ENCODE data around the gene TAF1C. TPM values are rescaled to one million over a fixed set of nuclear protein-coding genes. Genes with fewer than 3 reads are reported as not detected.

The TAF1C gene
- total and polyA plus RNA-seq, 2 of the 8 experiments (the other 6 are each of a cell fraction or from before 2014, with no cell fraction given), result 44.6 to 63.8 TPM

GRCh38 chr16:84212154-84212553 is 25.3 kb upstream of the TAF1C start:
- H2BK15ac ChIP-seq (ENCODE audit: low read length), result no peak overlapping the region
- H3K4me1 ChIP-seq (replicated peaks in 1 of 4; ENCODE audit: control insufficient read depth in 3 of 4, insufficient read depth in 4 of 4, low read length in 3 of 4), result peaks cover 0 to 5% (median 0%) of the 10 kb centered on the region in 4 experiments; a peak in 2 of 7 replicates
- H2BK12ac ChIP-seq (ENCODE audit: low read depth, low read length), result no peak overlapping the region
- no peak overlapping the region for H3K18ac ChIP-seq (ENCODE audit: extremely low read depth, low read length)
- H3K23me2 ChIP-seq (ENCODE audit: low read depth, low read length), result no peaks in the 10 kb centered on the region
- no peak overlapping the region for H3K23ac ChIP-seq (ENCODE audit: insufficient read length)
- no peaks in the 10 kb centered on the region for H3K79me2 ChIP-seq (ENCODE audit: control insufficient read depth in 1 of 2, insufficient read depth in 2 of 2, low read length in 2 of 2)
- ChIA-PET CTCF (ENCODE audit: partially characterized antibody) (interaction anchor here (0.6 to 1.5 kb wide), 3 partner anchors 9 to 153 kb away, joined by 3 to 5 read pairs (median 4); no protein-coding TSS in a partner anchor), POLR2A (ENCODE audit: partially characterized antibody) (no interaction called here)
- H2BK20ac ChIP-seq (ENCODE audit: low read length), result no peak overlapping the region
- H3K4ac ChIP-seq (replicated peaks; ENCODE audit: insufficient read length, low read depth, low read length), result no peak overlapping the region
- H3K79me1 ChIP-seq (ENCODE audit: low read depth, low read length), result no peaks in the 10 kb centered on the region
- no peak for TF ChIP-seq HDAC2 (IDR thresholded peaks at IDR 0.05; ENCODE audit: borderline replicate concordance in 1 of 2, low read depth in 2 of 2, low read length in 2 of 2)
- no peak for TF ChIP-seq TAF7 (optimal IDR thresholded peaks at IDR 0.05; ENCODE audit: borderline replicate concordance, low read depth, low read length)
- no peak for TF ChIP-seq BACH1 (IDR thresholded peaks at IDR 0.05; ENCODE audit: low read length)
- no peak for TF ChIP-seq EZH2 (IDR thresholded peaks at IDR 0.05; ENCODE audit: low read depth, low read length, severe bottlenecking)
- no peak for TF ChIP-seq EP300 (IDR thresholded peaks at IDR 0.05; ENCODE audit: borderline replicate concordance in 1 of 2, low read depth in 2 of 2, low read length in 2 of 2)
- TF ChIP-seq GTF2F1 (IDR thresholded peaks at IDR 0.05; ENCODE audit: borderline replicate concordance, low read depth, low read length), result no peak
- TF ChIP-seq GABPA (IDR thresholded peaks at IDR 0.05; ENCODE audit: borderline replicate concordance, insufficient read depth, low read length), result no peak
- H3K27me3 ChIP-seq (replicated peaks in 1 of 4; ENCODE audit: control insufficient read depth in 3 of 4, extremely low read depth in 1 of 4, insufficient read depth in 3 of 4, low read length in 3 of 4), result no peaks in the 10 kb centered on the region
- H2AFZ ChIP-seq (ENCODE audit: low read length), result no peak overlapping the region
- no peak overlapping the region for H4K8ac ChIP-seq (ENCODE audit: extremely low read depth, insufficient read depth, low read length)
- no peak overlapping the region for H3K4me3 ChIP-seq (ENCODE audit: extremely low read depth in 1 of 4, insufficient read depth in 2 of 4, low read depth in 3 of 4, low read length in 4 of 4)
- FAIRE-seq (no peak), DNase-seq (ENCODE audit: low read depth in 1 of 2, low spot score in 2 of 2) (no peak)
- no peak overlapping the region for H2BK5ac ChIP-seq (ENCODE audit: low read depth, low read length)
- no peak overlapping the region for H3K27ac ChIP-seq (ENCODE audit: low read depth, low read length)
- no peak overlapping the region for H3K56ac ChIP-seq (replicated peaks; ENCODE audit: insufficient read length, low read depth, low read length)
- no peak overlapping the region for H4K5ac ChIP-seq (ENCODE audit: insufficient read length, low read depth, low read length)
- H3K9me3 ChIP-seq (ENCODE audit: insufficient read depth in 2 of 2, low read depth in 1 of 2, low read length in 1 of 2), result no peaks in the 10 kb centered on the region
- H3K14ac ChIP-seq (ENCODE audit: insufficient read length), result no peak overlapping the region
- no peak overlapping the region for H3K4me2 ChIP-seq (ENCODE audit: insufficient read depth in 1 of 2, low read depth in 2 of 2, low read length in 2 of 2)
- no peak overlapping the region; a peak in 1 of 7 replicates for H3K9ac ChIP-seq (replicated peaks in 1 of 4; ENCODE audit: extremely low read depth in 1 of 4, low read depth in 3 of 4, low read length in 3 of 4)
- no peak overlapping the region for H4K91ac ChIP-seq (replicated peaks; ENCODE audit: insufficient read length, low read length)
- WGBS, 2 experiments (ENCODE audit: extremely low coverage in 1 of 2, insufficient coverage in 1 of 2, insufficient read length in 1 of 2, insufficient replicate concordance in 2 of 2, low coverage in 1 of 2, low lambda C conversion rate in 2 of 2, missing lambda C conversion rate in 1 of 2), result 84% methylated on average over 4 of the region's 4 CpGs; no CpG with 5 or more reads in 1 of the 2 experiments
- H2BK120ac ChIP-seq (replicated peaks; ENCODE audit: low read depth, low read length), result no peak overlapping the region
- H2AK5ac ChIP-seq (ENCODE audit: low read depth, low read length), result no peak overlapping the region
- no peaks in the 10 kb centered on the region for H4K20me1 ChIP-seq (replicated peaks in 1 of 2; ENCODE audit: control insufficient read depth in 1 of 2, insufficient read depth in 2 of 2, low read length in 2 of 2)
- no peaks in the 10 kb centered on the region for H3K36me3 ChIP-seq (ENCODE audit: control insufficient read depth in 2 of 4, insufficient read depth in 4 of 4, low read length in 3 of 4)
